ENCODE data around the gene ZFYVE28.

GRCh38 chr4:2408976-2409375, 9.5 kb downstream of the ZFYVE28 start:
- no peak for TF ChIP-seq POLR2A (IDR thresholded peaks at IDR 0.05)
- TF ChIP-seq, protein P1, sequence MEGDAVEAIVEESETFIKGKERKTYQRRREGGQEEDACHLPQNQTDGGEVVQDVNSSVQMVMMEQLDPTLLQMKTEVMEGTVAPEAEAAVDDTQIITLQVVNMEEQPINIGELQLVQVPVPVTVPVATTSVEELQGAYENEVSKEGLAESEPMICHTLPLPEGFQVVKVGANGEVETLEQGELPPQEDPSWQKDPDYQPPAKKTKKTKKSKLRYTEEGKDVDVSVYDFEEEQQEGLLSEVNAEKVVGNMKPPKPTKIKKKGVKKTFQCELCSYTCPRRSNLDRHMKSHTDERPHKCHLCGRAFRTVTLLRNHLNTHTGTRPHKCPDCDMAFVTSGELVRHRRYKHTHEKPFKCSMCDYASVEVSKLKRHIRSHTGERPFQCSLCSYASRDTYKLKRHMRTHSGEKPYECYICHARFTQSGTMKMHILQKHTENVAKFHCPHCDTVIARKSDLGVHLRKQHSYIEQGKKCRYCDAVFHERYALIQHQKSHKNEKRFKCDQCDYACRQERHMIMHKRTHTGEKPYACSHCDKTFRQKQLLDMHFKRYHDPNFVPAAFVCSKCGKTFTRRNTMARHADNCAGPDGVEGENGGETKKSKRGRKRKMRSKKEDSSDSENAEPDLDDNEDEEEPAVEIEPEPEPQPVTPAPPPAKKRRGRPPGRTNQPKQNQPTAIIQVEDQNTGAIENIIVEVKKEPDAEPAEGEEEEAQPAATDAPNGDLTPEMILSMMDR (IDR thresholded peaks at IDR 0.05), result no peak

Data from Peyer's patch (tissue), 4 donors.